ENCODE data around the gene LGI4. TPM values are rescaled to one million over a fixed set of nuclear protein-coding genes. Genes with fewer than 3 reads are reported as not detected.

Gene LGI4
- total RNA-seq, 1 experiment from 2014 or later, result 3.2 TPM

GRCh38 chr19:35117116-35117515 is 17.7 kb downstream of the LGI4 start:
- Histone ChIP-seq H3K4ac (ENCODE audit: low read depth, low read length) (no peak overlapping the region), H3K79me2 (ENCODE audit: insufficient read depth, low read length) (no peaks in the 10 kb centered on the region)
- no CpG with 5 or more reads among the region's 8 CpGs for WGBS (ENCODE audit: extremely low coverage, insufficient read length, low lambda C conversion rate)

More at GRCh38 chr19:35117116-35117515, 17.7 kb downstream of the LGI4 start:
- Histone ChIP-seq H3K56ac (ENCODE audit: insufficient read length, low read depth, low read length) (no peak overlapping the region), H2BK5ac (ENCODE audit: insufficient read length, low read length) (no peak overlapping the region), H4K5ac (ENCODE audit: insufficient read length, low read depth, low read length) (no peak overlapping the region), H2BK15ac (ENCODE audit: low read depth, low read length) (no peak overlapping the region), H4K20me1 (ENCODE audit: control insufficient read depth, insufficient read depth, insufficient read length) (no peaks in the 10 kb centered on the region), H3K23me2 (ENCODE audit: insufficient read length, low read depth, low read length, poor library complexity, severe bottlenecking) (no peaks in the 10 kb centered on the region), H3K9me3 (ENCODE audit: control insufficient read depth, low read depth, low read length) (no peaks in the 10 kb centered on the region), H4K8ac (replicated peaks; ENCODE audit: insufficient read length, low read depth, low read length) (no peak overlapping the region), H3K23ac (ENCODE audit: insufficient read length, low read depth, low read length) (no peak overlapping the region), H3K27me3 (ENCODE audit: insufficient read depth, low read length) (no peaks in the 10 kb centered on the region), H3K9ac (ENCODE audit: extremely low read depth, insufficient read length, low read length) (no peak overlapping the region), H3K4me2 (ENCODE audit: insufficient read depth, insufficient read length, low read length) (no peak overlapping the region), H3K18ac (ENCODE audit: insufficient read length, low read depth, low read length) (no peak overlapping the region), H2AK5ac (ENCODE audit: insufficient read length, low read length) (no peak overlapping the region), H2BK12ac (ENCODE audit: insufficient read length, low read depth, low read length) (no peak overlapping the region), H3T11ph (ENCODE audit: low read length) (no peak overlapping the region), H3K79me1 (ENCODE audit: insufficient read depth, low read depth, low read length, poor library complexity, severe bottlenecking) (no peaks in the 10 kb centered on the region), H2BK20ac (ENCODE audit: low read depth, low read length, poor library complexity, severe bottlenecking) (no peak overlapping the region), H4K91ac (ENCODE audit: insufficient read length, low read depth, low read length) (no peak overlapping the region), H2AFZ (ENCODE audit: low read length) (no peak overlapping the region), H3K14ac (ENCODE audit: insufficient read depth, low read length) (no peak overlapping the region), H3K27ac (ENCODE audit: insufficient read length, low read depth, low read length) (no peak overlapping the region), H3K4me1 (ENCODE audit: insufficient read depth, low read length) (no peaks in the 10 kb centered on the region), H2BK120ac (ENCODE audit: low read depth, low read length, poor library complexity, severe bottlenecking) (no peak overlapping the region)
- Mint-ChIP-seq H3K36me3 (ENCODE audit: insufficient read depth in 1 of 3, low read depth in 3 of 3) (no peaks in the 10 kb centered on the region; a peak in 1 of 7 replicates), H3K27ac (no peak overlapping the region), H3K9me3 (no peaks in the 10 kb centered on the region), H3K27me3 (ENCODE audit: low read depth) (peaks cover 9% of the 10 kb centered on the region), H3K4me1 (peaks cover 31 to 44% of the 10 kb centered on the region in 2 experiments), H3K4me3 (no peak overlapping the region)
- DNase-seq, result no peak
- no peak for TF ChIP-seq CTCF (conservative IDR thresholded peaks at IDR 0.05)
